Measurements from ENCODE around the gene MAEA.
A peak's percentile ranks its signal among the peaks of the same experiment; 100 is the strongest.

MAEA gene

DNA sequence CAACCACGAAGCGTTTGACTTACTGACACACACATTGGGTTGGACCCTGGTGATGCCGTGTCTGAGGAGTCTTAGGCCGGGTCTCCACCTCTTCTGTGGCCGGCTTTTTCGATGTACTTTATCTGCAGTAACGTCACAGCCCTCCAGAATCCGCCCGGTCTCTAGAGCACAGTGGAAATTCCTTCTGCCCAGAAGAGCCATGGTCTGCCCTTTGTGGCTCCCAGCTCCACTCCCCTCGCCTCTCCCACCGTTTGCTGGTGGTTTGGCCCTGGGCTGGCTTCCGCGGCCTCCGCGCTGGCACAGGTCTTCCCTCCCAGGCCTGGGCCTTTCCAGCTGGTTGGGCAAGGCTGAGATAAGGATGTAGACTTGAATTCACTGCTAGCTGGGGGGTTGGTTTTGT, 4.3 kb downstream of the MAEA start:
- peaks cover 33% of the 10 kb centered on the region for H3K4me1 ChIP-seq (ENCODE audit: insufficient read depth, insufficient read length)
- H3K9me3 ChIP-seq (ENCODE audit: insufficient read depth, low read length): no peaks in the 10 kb centered on the region
- H3K27me3 ChIP-seq (ENCODE audit: insufficient read depth, insufficient read length): no peaks in the 10 kb centered on the region
- H3K9ac ChIP-seq (ENCODE audit: insufficient read length, low read depth): peak overlapping the region; percentile 46
- no peak for TF ChIP-seq ZNF274 (IDR thresholded peaks at IDR 0.05; ENCODE audit: low read depth, low read length)
- TF ChIP-seq YY1 (IDR thresholded peaks at IDR 0.05; ENCODE audit: insufficient read depth, insufficient read length): no peak
- TF ChIP-seq SUZ12 (IDR thresholded peaks at IDR 0.05; ENCODE audit: extremely low read depth, insufficient read depth, insufficient read length): no peak
- H3K36me3 ChIP-seq (ENCODE audit: insufficient read depth, insufficient read length, low read length): peaks cover 60% of the 10 kb centered on the region
- no peak overlapping the region for H3K4me3 ChIP-seq (ENCODE audit: insufficient read length, low read depth)
- no peak for DNase-seq (ENCODE audit: low read depth, low spot score)

DNA sequence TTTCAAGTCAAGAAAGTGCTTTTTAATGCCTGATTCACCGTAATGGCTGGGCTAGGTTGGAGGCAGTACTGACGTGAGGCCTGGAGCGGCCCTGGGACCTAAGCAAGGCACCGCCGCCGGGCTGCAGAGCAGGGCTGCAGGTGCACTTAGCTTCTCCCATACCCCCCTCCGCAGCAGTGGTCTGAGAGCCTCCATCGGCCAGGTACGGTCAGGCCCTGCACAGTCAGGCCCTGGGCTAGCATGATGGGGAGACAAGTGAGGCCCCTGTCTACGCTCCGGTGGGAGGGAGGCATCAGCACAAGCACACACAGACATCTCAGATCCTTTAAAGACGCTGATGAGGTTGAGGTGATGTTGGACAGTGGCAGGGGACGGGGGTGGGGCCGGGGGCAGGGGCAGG, 4.7 kb downstream of the MAEA start:
- Histone ChIP-seq H3K9me3 (ENCODE audit: insufficient read depth, low read length) (no peaks in the 10 kb centered on the region), H3K27me3 (ENCODE audit: insufficient read depth, insufficient read length) (no peaks in the 10 kb centered on the region), H3K9ac (ENCODE audit: insufficient read length, low read depth) (no peak overlapping the region), H3K36me3 (ENCODE audit: insufficient read depth, insufficient read length, low read length) (peaks cover 64% of the 10 kb centered on the region), H3K4me3 (ENCODE audit: insufficient read length, low read depth) (no peak overlapping the region), H3K4me1 (ENCODE audit: insufficient read depth, insufficient read length) (peaks cover 33% of the 10 kb centered on the region)
- no peak for DNase-seq (ENCODE audit: low read depth, low spot score)
- TF ChIP-seq SUZ12 (IDR thresholded peaks at IDR 0.05; ENCODE audit: extremely low read depth, insufficient read depth, insufficient read length): no peak
- TF ChIP-seq ZNF274 (IDR thresholded peaks at IDR 0.05; ENCODE audit: low read depth, low read length): no peak
- TF ChIP-seq YY1 (IDR thresholded peaks at IDR 0.05; ENCODE audit: insufficient read depth, insufficient read length): no peak

DNA sequence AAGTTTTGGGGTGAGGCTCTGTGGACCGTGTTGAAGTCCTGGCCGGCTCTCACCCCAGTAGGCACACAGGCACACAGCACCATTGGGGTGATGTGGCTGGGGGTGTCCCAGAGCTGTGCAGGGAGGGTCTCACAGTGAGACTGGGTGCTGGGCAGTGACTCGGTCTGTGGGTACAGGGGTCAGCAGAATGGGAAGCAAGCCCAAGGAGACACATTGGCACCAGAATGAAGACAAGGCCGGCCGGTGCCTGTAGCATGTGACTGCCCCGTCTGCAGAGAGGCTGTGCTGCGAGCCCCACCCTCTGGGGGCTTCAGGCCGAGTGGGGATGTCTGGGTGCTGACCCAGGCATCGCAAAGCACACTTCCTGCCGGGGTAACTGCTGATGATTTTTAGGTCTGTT, 5.2 kb downstream of the MAEA start:
- peak overlapping the region; percentile 36 for H3K9ac ChIP-seq (ENCODE audit: insufficient read length, low read depth)
- no peak overlapping the region for H3K4me3 ChIP-seq (ENCODE audit: insufficient read length, low read depth)
- TF ChIP-seq SUZ12 (IDR thresholded peaks at IDR 0.05; ENCODE audit: extremely low read depth, insufficient read depth, insufficient read length) (no peak), ZNF274 (IDR thresholded peaks at IDR 0.05; ENCODE audit: low read depth, low read length) (no peak), YY1 (IDR thresholded peaks at IDR 0.05; ENCODE audit: insufficient read depth, insufficient read length) (no peak)
- no peaks in the 10 kb centered on the region for H3K27me3 ChIP-seq (ENCODE audit: insufficient read depth, insufficient read length)
- peaks cover 33% of the 10 kb centered on the region for H3K4me1 ChIP-seq (ENCODE audit: insufficient read depth, insufficient read length)
- H3K9me3 ChIP-seq (ENCODE audit: insufficient read depth, low read length): no peaks in the 10 kb centered on the region
- DNase-seq (ENCODE audit: low read depth, low spot score): no peak
- H3K36me3 ChIP-seq (ENCODE audit: insufficient read depth, insufficient read length, low read length): peaks cover 69% of the 10 kb centered on the region

DNA sequence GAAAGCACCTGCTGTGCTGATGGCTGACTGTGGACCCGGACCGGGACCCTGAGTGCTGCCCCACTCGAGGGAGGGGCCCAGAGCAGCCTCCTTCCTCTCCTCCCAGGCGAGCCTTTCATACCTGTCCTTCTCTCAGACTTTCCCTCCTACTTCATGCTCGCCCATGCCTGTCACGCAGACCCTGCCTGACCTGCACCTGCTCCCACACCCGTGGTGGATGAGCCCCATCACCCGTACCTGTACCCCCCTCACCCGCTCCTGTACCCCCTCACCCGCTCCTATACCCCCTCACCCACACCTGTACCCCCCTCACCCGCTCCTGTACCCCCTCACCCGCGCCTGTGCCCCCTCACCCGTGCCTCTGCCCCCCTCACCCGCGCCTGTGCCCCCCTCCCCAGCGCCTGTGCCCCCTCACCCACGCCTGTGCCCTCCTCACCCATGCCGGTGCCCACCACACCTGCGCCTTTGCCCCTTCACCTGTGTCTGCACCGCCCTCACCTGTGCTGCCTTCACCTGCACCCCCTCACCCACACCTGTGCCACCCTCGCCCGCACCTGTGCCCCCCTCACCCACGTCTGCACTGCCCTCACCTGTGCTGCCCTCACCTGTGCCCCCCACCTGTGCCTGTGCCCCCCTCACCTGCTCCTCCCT, 5.8 kb downstream of the MAEA start:
- Histone ChIP-seq H3K36me3 (ENCODE audit: insufficient read depth, insufficient read length, low read length) (peaks cover 76% of the 10 kb centered on the region), H3K27me3 (ENCODE audit: insufficient read depth, insufficient read length) (no peaks in the 10 kb centered on the region), H3K4me1 (ENCODE audit: insufficient read depth, insufficient read length) (peaks cover 33% of the 10 kb centered on the region), H3K9me3 (ENCODE audit: insufficient read depth, low read length) (no peaks in the 10 kb centered on the region), H3K9ac (ENCODE audit: insufficient read length, low read depth) (no peak overlapping the region), H3K4me3 (ENCODE audit: insufficient read length, low read depth) (no peak overlapping the region)
- no peak for DNase-seq (ENCODE audit: low read depth, low spot score)
- no peak for TF ChIP-seq ZNF274 (IDR thresholded peaks at IDR 0.05; ENCODE audit: low read depth, low read length)
- no peak for TF ChIP-seq YY1 (IDR thresholded peaks at IDR 0.05; ENCODE audit: insufficient read depth, insufficient read length)
- TF ChIP-seq SUZ12 (IDR thresholded peaks at IDR 0.05; ENCODE audit: extremely low read depth, insufficient read depth, insufficient read length): no peak

DNA sequence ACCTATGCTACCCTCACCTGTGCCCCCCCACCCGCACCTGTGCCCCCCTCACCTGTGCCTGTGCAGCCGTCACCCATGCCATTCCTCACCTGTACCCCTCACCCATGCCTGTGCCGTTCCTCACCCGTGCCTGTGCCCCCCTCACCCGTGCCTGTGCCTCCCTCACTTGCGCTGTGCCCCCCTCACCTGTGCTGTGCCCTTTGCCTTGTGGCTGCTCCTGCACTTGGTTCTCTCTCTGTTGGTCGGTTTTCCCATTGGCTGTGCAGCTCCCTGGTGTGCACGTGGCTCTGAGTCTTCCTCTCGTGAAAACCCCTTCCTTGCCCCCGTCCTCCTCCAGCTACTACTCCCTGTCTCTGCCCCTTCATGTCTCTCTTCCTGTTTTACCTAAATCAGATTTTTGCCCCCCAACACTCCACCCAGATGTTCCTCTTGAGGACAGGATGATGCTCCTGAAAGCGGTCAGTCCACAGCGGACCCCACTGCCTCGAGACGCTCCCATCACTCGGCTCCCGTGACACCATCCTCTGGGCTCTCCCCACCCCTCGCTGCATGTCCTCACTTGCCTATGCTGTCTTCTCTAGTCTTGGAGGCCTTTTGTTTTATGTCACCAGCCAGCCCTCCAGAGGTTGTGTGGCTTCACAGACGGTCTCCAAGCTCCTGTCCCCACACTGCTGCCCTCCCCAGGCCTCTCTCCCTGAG, 6.8 kb downstream of the MAEA start:
- no peaks in the 10 kb centered on the region for H3K27me3 ChIP-seq (ENCODE audit: insufficient read depth, insufficient read length)

DNA sequence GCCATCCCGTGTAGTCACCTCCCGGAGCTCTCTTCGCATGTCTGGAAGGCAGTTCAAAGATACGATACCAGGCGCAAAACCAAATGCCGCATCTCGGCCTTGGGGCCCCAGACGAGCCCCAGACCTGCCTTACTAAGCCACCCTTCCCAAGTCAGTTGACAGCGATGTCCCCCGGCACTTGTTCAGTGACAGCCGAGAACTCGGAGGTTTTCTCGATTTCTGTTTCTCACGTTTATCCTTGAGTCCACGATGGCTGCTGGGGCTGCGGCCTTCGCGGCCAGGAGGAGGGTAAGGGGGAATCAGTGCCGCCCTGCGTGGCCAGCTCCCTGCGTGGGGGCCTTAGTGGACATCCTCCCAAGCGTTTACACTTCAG, 7.3 kb downstream of the MAEA start:
- DNase-seq (ENCODE audit: low read depth, low spot score): no peak
- H3K9ac ChIP-seq (ENCODE audit: insufficient read length, low read depth): no peak overlapping the region
- no peak for TF ChIP-seq SUZ12 (IDR thresholded peaks at IDR 0.05; ENCODE audit: extremely low read depth, insufficient read depth, insufficient read length)
- peaks cover 81% of the 10 kb centered on the region for H3K36me3 ChIP-seq (ENCODE audit: insufficient read depth, insufficient read length, low read length)
- H3K4me1 ChIP-seq (ENCODE audit: insufficient read depth, insufficient read length): peaks cover 29% of the 10 kb centered on the region
- no peaks in the 10 kb centered on the region for H3K9me3 ChIP-seq (ENCODE audit: insufficient read depth, low read length)
- no peak overlapping the region for H3K4me3 ChIP-seq (ENCODE audit: insufficient read length, low read depth)
- H3K27me3 ChIP-seq (ENCODE audit: insufficient read depth, insufficient read length): no peaks in the 10 kb centered on the region

More for the DNA sequence above, 6.8 kb downstream of the MAEA start:
- DNase-seq (ENCODE audit: low read depth, low spot score): no peak
- H3K9ac ChIP-seq (ENCODE audit: insufficient read length, low read depth): no peak overlapping the region
- H3K9me3 ChIP-seq (ENCODE audit: insufficient read depth, low read length): no peaks in the 10 kb centered on the region
- no peak overlapping the region for H3K4me3 ChIP-seq (ENCODE audit: insufficient read length, low read depth)
- no peak for TF ChIP-seq SUZ12 (IDR thresholded peaks at IDR 0.05; ENCODE audit: extremely low read depth, insufficient read depth, insufficient read length)
- no peak for TF ChIP-seq YY1 (IDR thresholded peaks at IDR 0.05; ENCODE audit: insufficient read depth, insufficient read length)
- TF ChIP-seq ZNF274 (IDR thresholded peaks at IDR 0.05; ENCODE audit: low read depth, low read length): no peak
- H3K4me1 ChIP-seq (ENCODE audit: insufficient read depth, insufficient read length): peaks cover 31% of the 10 kb centered on the region
- H3K36me3 ChIP-seq (ENCODE audit: insufficient read depth, insufficient read length, low read length): peaks cover 80% of the 10 kb centered on the region

DNA sequence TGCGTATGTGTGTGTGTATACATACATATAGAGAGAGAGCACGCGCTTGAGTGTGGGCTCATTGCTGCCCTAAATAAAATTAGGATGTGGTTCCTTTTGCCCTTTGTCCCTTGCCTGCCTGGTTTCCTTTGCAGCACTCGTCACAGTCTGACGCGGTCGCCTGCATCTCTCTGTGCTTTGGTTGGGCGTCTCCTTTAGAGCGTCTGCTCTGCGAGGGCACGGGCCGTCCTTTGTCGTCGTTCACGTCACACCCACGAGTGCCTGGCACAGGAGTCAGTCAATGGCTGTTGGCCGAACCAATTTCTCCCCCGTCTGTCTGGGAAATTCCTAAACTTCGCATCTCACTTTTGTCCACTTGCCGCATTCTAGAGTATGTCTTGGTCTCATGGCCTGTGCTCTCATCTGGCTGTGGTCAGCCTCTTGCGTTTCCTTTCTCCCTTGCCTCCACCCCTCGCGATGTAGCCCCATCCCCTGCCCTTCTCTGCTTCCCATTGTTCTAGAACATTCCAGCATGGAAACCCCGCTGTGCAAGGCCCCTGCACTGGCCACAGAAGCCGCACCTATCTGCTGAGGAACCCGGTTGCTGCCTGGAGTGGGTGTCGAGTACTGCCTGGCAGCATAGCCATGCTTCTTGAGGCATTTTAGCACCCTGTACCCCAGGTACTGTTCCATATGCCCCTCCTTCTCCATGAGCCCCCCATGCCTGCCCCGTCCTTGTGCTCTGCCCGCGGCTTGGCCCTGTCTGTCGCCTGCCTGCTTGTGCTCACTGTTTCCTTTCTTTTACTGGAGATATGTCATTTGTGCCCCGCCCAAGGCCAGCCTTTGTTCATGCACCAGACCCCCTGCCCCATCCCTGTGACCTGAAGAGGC, 8.0 kb downstream of the MAEA start:
- H3K36me3 ChIP-seq (ENCODE audit: insufficient read depth, insufficient read length, low read length): peaks cover 74% of the 10 kb centered on the region
- no peak overlapping the region for H3K9ac ChIP-seq (ENCODE audit: insufficient read length, low read depth)
- H3K4me1 ChIP-seq (ENCODE audit: insufficient read depth, insufficient read length): peaks cover 24% of the 10 kb centered on the region
- no peak for DNase-seq (ENCODE audit: low read depth, low spot score)
- H3K4me3 ChIP-seq (ENCODE audit: insufficient read length, low read depth): no peak overlapping the region
- no peaks in the 10 kb centered on the region for H3K9me3 ChIP-seq (ENCODE audit: insufficient read depth, low read length)
- TF ChIP-seq ZNF274 (IDR thresholded peaks at IDR 0.05; ENCODE audit: low read depth, low read length): no peak
- no peak for TF ChIP-seq SUZ12 (IDR thresholded peaks at IDR 0.05; ENCODE audit: extremely low read depth, insufficient read depth, insufficient read length)
- no peak for TF ChIP-seq YY1 (IDR thresholded peaks at IDR 0.05; ENCODE audit: insufficient read depth, insufficient read length)
- H3K27me3 ChIP-seq (ENCODE audit: insufficient read depth, insufficient read length): no peaks in the 10 kb centered on the region
